Activated T-cell treated with anti-CD3 and anti-CD28 coated beads, Interleukin-2, amount 50 U/mL, for 4 hours (primary cell): ENCODE data around the gene TSPAN15. TPM values are rescaled to one million over a fixed set of nuclear protein-coding genes. Genes with fewer than 3 reads are reported as not detected.

Experiments
- ATAC-seq, 2 donors: fragments of 200-7000 bp; cut with Tn5 transposase; one replicate each; pipeline ENCODE4 v1.10.0; 2021
- DNase-seq: peaks from one replicate; pipeline ENCODE4 v3.0.0-alpha.2; 2020
- H3K27me3 Mint-ChIP-seq: one replicate; pipeline ENCODE4 v1.8.0; 2021; ENCODE audit warnings: low read depth, mixed read lengths
- H3K36me3 Mint-ChIP-seq: one replicate; pipeline ENCODE4 v1.8.0; 2022; ENCODE audit warnings: mixed read lengths; ENCODE audit not compliant: insufficient read depth
- H3K4me1 Mint-ChIP-seq: one replicate; pipeline ENCODE4 v1.8.0; 2021; ENCODE audit warnings: low read depth, mixed read lengths
- H3K4me3 Mint-ChIP-seq: one replicate; pipeline ENCODE4 v1.8.0; 2021; ENCODE audit warnings: mild to moderate bottlenecking, moderate library complexity, mixed read lengths
- H3K9me3 Mint-ChIP-seq: one replicate; pipeline ENCODE4 v1.8.0; 2021; ENCODE audit warnings: mixed read lengths
- total RNA-seq, 3 donors: library from RNA; stranded (reverse); gene quantifications; one replicate each; pipeline ENCODE4 v1.2.1, GENCODE V29; 2021

The TSPAN15 gene
- total RNA-seq = 1 to 10 TPM in 2 of 3 donors, under 1 TPM in 1; 0.86 to 1.8 (median 1.4) TPM

- ATAC-seq (peak; percentile 96 to 97), DNase-seq (peak; percentile 75)
- H3K9me3 Mint-ChIP-seq = no peaks in the 10 kb centered on the region
- no peaks in the 10 kb centered on the region for H3K36me3 Mint-ChIP-seq
- H3K4me3 Mint-ChIP-seq = peak within 1 kb of the TSS; percentile 87
- peaks cover 3% of the 10 kb centered on the region for H3K27me3 Mint-ChIP-seq
- peaks cover 17% of the 10 kb centered on the region for H3K4me1 Mint-ChIP-seq
These were observed at the start of gene TSPAN15 for GRCh38 chr10:69451209-69451783. TSPAN15 (plus strand) TSS chr10:69451465; CDS start chr10:69451595, 130 bp downstream.

- DNase-seq (no peak), ATAC-seq (no peak)
- H3K36me3 Mint-ChIP-seq = peaks cover 23% of the 10 kb centered on the region
- no peak overlapping the region for H3K4me3 Mint-ChIP-seq
- peaks cover 2% of the 10 kb centered on the region for H3K4me1 Mint-ChIP-seq
- no peaks in the 10 kb centered on the region for H3K9me3 Mint-ChIP-seq
- H3K27me3 Mint-ChIP-seq = no peaks in the 10 kb centered on the region
These were observed 48.9 kb upstream of the TSPAN15 start for GRCh38 chr10:69402386-69402785.

- DNase-seq (no peak), ATAC-seq (no peak)
- Mint-ChIP-seq H3K9me3 (no peaks in the 10 kb centered on the region), H3K27me3 (no peaks in the 10 kb centered on the region), H3K36me3 (peaks cover 23% of the 10 kb centered on the region), H3K4me1 (peaks cover 3% of the 10 kb centered on the region), H3K4me3 (no peak overlapping the region)
These were observed 48.2 kb upstream of the TSPAN15 start for GRCh38 chr10:69403066-69403465.

- Mint-ChIP-seq H3K4me3 (no peak overlapping the region), H3K36me3 (peaks cover 23% of the 10 kb centered on the region)
- DNase-seq = no peak
These were observed 47.7 kb upstream of the TSPAN15 start for GRCh38 chr10:69403519-69403918.

GRCh38 chr10:69404786-69405185 is 46.5 kb upstream of the TSPAN15 start:
- ATAC-seq (no peak), DNase-seq (no peak)
- Mint-ChIP-seq H3K27me3 (no peaks in the 10 kb centered on the region), H3K4me1 (peaks cover 13% of the 10 kb centered on the region), H3K4me3 (no peak overlapping the region), H3K9me3 (no peaks in the 10 kb centered on the region), H3K36me3 (peaks cover 18% of the 10 kb centered on the region)

More at GRCh38 chr10:69403519-69403918, 47.7 kb upstream of the TSPAN15 start:
- no peak for ATAC-seq
- Mint-ChIP-seq H3K9me3 (no peaks in the 10 kb centered on the region), H3K27me3 (no peaks in the 10 kb centered on the region), H3K4me1 (peaks cover 6% of the 10 kb centered on the region)

- ATAC-seq = no peak
- no peak overlapping the region for H3K4me3 Mint-ChIP-seq
These were observed 46.0 kb upstream of the TSPAN15 start for GRCh38 chr10:69405221-69405620.

GRCh38 chr10:69406302-69406811 is 44.9 kb upstream of the TSPAN15 start:
- DNase-seq = no peak
- peaks cover 13% of the 10 kb centered on the region for H3K4me1 Mint-ChIP-seq
- H3K9me3 Mint-ChIP-seq = no peaks in the 10 kb centered on the region
- H3K4me3 Mint-ChIP-seq = no peak overlapping the region
- ATAC-seq = no peak
- peaks cover 11% of the 10 kb centered on the region for H3K36me3 Mint-ChIP-seq
- H3K27me3 Mint-ChIP-seq = no peaks in the 10 kb centered on the region

More at GRCh38 chr10:69405221-69405620, 46.0 kb upstream of the TSPAN15 start:
- Mint-ChIP-seq H3K27me3 (no peaks in the 10 kb centered on the region), H3K4me1 (peaks cover 13% of the 10 kb centered on the region), H3K36me3 (peaks cover 18% of the 10 kb centered on the region), H3K9me3 (no peaks in the 10 kb centered on the region)
- no peak for DNase-seq

- no peak for DNase-seq
- Mint-ChIP-seq H3K27me3 (no peaks in the 10 kb centered on the region), H3K4me1 (peaks cover 13% of the 10 kb centered on the region), H3K4me3 (no peak overlapping the region), H3K36me3 (peaks cover 11% of the 10 kb centered on the region), H3K9me3 (no peaks in the 10 kb centered on the region)
- ATAC-seq = no peak
These were observed 44.3 kb upstream of the TSPAN15 start for GRCh38 chr10:69406816-69407580.

- ATAC-seq (no peak), DNase-seq (peak; percentile 27)
- peaks cover 13% of the 10 kb centered on the region for H3K4me1 Mint-ChIP-seq
- H3K9me3 Mint-ChIP-seq = no peaks in the 10 kb centered on the region
- no peak overlapping the region for H3K4me3 Mint-ChIP-seq
- H3K27me3 Mint-ChIP-seq = no peaks in the 10 kb centered on the region
- peaks cover 6% of the 10 kb centered on the region for H3K36me3 Mint-ChIP-seq
These were observed 43.5 kb upstream of the TSPAN15 start for GRCh38 chr10:69407621-69408301.

GRCh38 chr10:69408318-69409175 is 42.7 kb upstream of the TSPAN15 start:
- Mint-ChIP-seq H3K27me3 (no peaks in the 10 kb centered on the region), H3K9me3 (no peaks in the 10 kb centered on the region), H3K4me3 (peak overlapping the region; percentile 72), H3K36me3 (peaks cover 3% of the 10 kb centered on the region), H3K4me1 (peaks cover 13% of the 10 kb centered on the region)
- DNase-seq = peak; percentile 88
- peak; percentile 92 for ATAC-seq

GRCh38 chr10:69409176-69409495 is 42.1 kb upstream of the TSPAN15 start:
- Mint-ChIP-seq H3K4me1 (peaks cover 13% of the 10 kb centered on the region), H3K4me3 (no peak overlapping the region), H3K9me3 (no peaks in the 10 kb centered on the region), H3K27me3 (no peaks in the 10 kb centered on the region), H3K36me3 (peaks cover 3% of the 10 kb centered on the region)
- no peak for DNase-seq
- no peak for ATAC-seq

GRCh38 chr10:69409968-69410367 is 41.3 kb upstream of the TSPAN15 start:
- no peak for ATAC-seq
- Mint-ChIP-seq H3K9me3 (no peaks in the 10 kb centered on the region), H3K27me3 (no peaks in the 10 kb centered on the region), H3K36me3 (no peaks in the 10 kb centered on the region), H3K4me1 (peaks cover 13% of the 10 kb centered on the region), H3K4me3 (no peak overlapping the region)
- no peak for DNase-seq

- Mint-ChIP-seq H3K27me3 (no peaks in the 10 kb centered on the region), H3K36me3 (no peaks in the 10 kb centered on the region), H3K4me3 (no peak overlapping the region), H3K9me3 (no peaks in the 10 kb centered on the region), H3K4me1 (peaks cover 13% of the 10 kb centered on the region)
- no peak for ATAC-seq
- no peak for DNase-seq
These were observed 40.8 kb upstream of the TSPAN15 start for GRCh38 chr10:69410487-69410886.

GRCh38 chr10:69411476-69411875 is 39.8 kb upstream of the TSPAN15 start:
- no peaks in the 10 kb centered on the region for H3K36me3 Mint-ChIP-seq
- DNase-seq = no peak
- ATAC-seq = no peak
- H3K9me3 Mint-ChIP-seq = no peaks in the 10 kb centered on the region
- H3K4me1 Mint-ChIP-seq = peaks cover 12% of the 10 kb centered on the region
- H3K4me3 Mint-ChIP-seq = no peak overlapping the region
- H3K27me3 Mint-ChIP-seq = no peaks in the 10 kb centered on the region
